COLO668 (cell line): ENCODE results near the gene KCNT2.

ENCODE experiments used
- DNase-seq: peaks from one replicate; lab custom pipeline; 2025; ENCODE audit not compliant: unreplicated experiment; lab: John Stamatoyannopoulos, UW

Gene KCNT2

GRCh38 chr1:196209265-196209664 lies 399.0 kb downstream of the KCNT2 start:
- no peak for DNase-seq

GRCh38 chr1:196207612-196208217 lies 400.5 kb downstream of the KCNT2 start:
- no peak for DNase-seq

- DNase-seq: no peak
These were observed 402.4 kb downstream of the KCNT2 start for GRCh38 chr1:196205882-196206281.

GRCh38 chr1:196196486-196196885 lies 411.8 kb downstream of the KCNT2 start:
- DNase-seq: no peak

GRCh38 chr1:196193896-196194559 lies 414.2 kb downstream of the KCNT2 start:
- DNase-seq: no peak

GRCh38 chr1:196183941-196184340 lies 424.3 kb downstream of the KCNT2 start:
- no peak for DNase-seq

GRCh38 chr1:196181594-196181878 lies 426.7 kb downstream of the KCNT2 start:
- DNase-seq: no peak

GRCh38 chr1:196180847-196181593 lies 427.2 kb downstream of the KCNT2 start:
- DNase-seq: no peak

GRCh38 chr1:196178083-196178635 lies 430.1 kb downstream of the KCNT2 start:
- DNase-seq: no peak
